ENCODE results near the gene NDUFS7. TPM values are rescaled to one million over a fixed set of nuclear protein-coding genes. Genes with fewer than 3 reads are reported as not detected.

Gene NDUFS7
- total RNA-seq, 1 donor from 2014 or later = 55.9 TPM

GRCh38 chr19:1362387-1363257 lies 21.1 kb upstream of the NDUFS7 start:
- H3K4me1 Mint-ChIP-seq = peaks cover 18% of the 10 kb centered on the region
- peaks cover 35% of the 10 kb centered on the region for H3K36me3 Mint-ChIP-seq
- H3K9me3 Mint-ChIP-seq = no peaks in the 10 kb centered on the region
- H3K4me3 Mint-ChIP-seq = no peak overlapping the region
- DNase-seq (ENCODE audit: low spot score in 2 of 2, unreplicated experiment in 2 of 2) = no peak
- no peak overlapping the region for H3K27ac Mint-ChIP-seq
- no peak for TF ChIP-seq CTCF (IDR thresholded peaks at IDR 0.05; ENCODE audit: unreplicated experiment)
- no peaks in the 10 kb centered on the region for H3K27me3 Mint-ChIP-seq (ENCODE audit: low read depth)

GRCh38 chr19:1363599-1363998 lies 20.1 kb upstream of the NDUFS7 start:
- TF ChIP-seq CTCF (IDR thresholded peaks at IDR 0.05; ENCODE audit: unreplicated experiment) = no peak
- DNase-seq (ENCODE audit: low spot score in 2 of 2, unreplicated experiment in 2 of 2) = no peak
- no peaks in the 10 kb centered on the region for H3K9me3 Mint-ChIP-seq
- H3K4me3 Mint-ChIP-seq = no peak overlapping the region
- H3K27me3 Mint-ChIP-seq (ENCODE audit: low read depth) = no peaks in the 10 kb centered on the region
- peaks cover 12% of the 10 kb centered on the region for H3K4me1 Mint-ChIP-seq
- H3K36me3 Mint-ChIP-seq = peaks cover 26% of the 10 kb centered on the region
- H3K27ac Mint-ChIP-seq = no peak overlapping the region

GRCh38 chr19:1364070-1364704 lies 19.5 kb upstream of the NDUFS7 start:
- Mint-ChIP-seq H3K36me3 (peaks cover 24% of the 10 kb centered on the region), H3K4me1 (peaks cover 12% of the 10 kb centered on the region), H3K4me3 (no peak overlapping the region), H3K9me3 (no peaks in the 10 kb centered on the region), H3K27me3 (ENCODE audit: low read depth) (no peaks in the 10 kb centered on the region), H3K27ac (no peak overlapping the region)
- DNase-seq (ENCODE audit: low spot score in 2 of 2, unreplicated experiment in 2 of 2) = no peak
- peak; percentile 44 for TF ChIP-seq CTCF (IDR thresholded peaks at IDR 0.05; ENCODE audit: unreplicated experiment)

GRCh38 chr19:1365319-1366269 lies 18.1 kb upstream of the NDUFS7 start:
- no peaks in the 10 kb centered on the region for H3K27me3 Mint-ChIP-seq (ENCODE audit: low read depth)
- H3K4me3 Mint-ChIP-seq = no peak overlapping the region
- H3K4me1 Mint-ChIP-seq = peaks cover 12% of the 10 kb centered on the region
- no peaks in the 10 kb centered on the region for H3K9me3 Mint-ChIP-seq
- H3K36me3 Mint-ChIP-seq = peaks cover 19% of the 10 kb centered on the region
- no peak for DNase-seq (ENCODE audit: low spot score in 2 of 2, unreplicated experiment in 2 of 2)
- TF ChIP-seq CTCF (IDR thresholded peaks at IDR 0.05; ENCODE audit: unreplicated experiment) = no peak
- H3K27ac Mint-ChIP-seq = no peak overlapping the region

- peaks cover 6% of the 10 kb centered on the region for H3K4me1 Mint-ChIP-seq
- no peaks in the 10 kb centered on the region for H3K27me3 Mint-ChIP-seq (ENCODE audit: low read depth)
- H3K36me3 Mint-ChIP-seq = peaks cover 18% of the 10 kb centered on the region
- H3K4me3 Mint-ChIP-seq = no peak overlapping the region
- H3K9me3 Mint-ChIP-seq = no peaks in the 10 kb centered on the region
- TF ChIP-seq CTCF (IDR thresholded peaks at IDR 0.05; ENCODE audit: unreplicated experiment) = no peak
- DNase-seq (ENCODE audit: low spot score in 2 of 2, unreplicated experiment in 2 of 2) = no peak
- H3K27ac Mint-ChIP-seq = no peak overlapping the region
These were observed 17.4 kb upstream of the NDUFS7 start for GRCh38 chr19:1366296-1366695.
